ENCODE results near the gene TNS3. TPM values are rescaled to one million over a fixed set of nuclear protein-coding genes. Genes with fewer than 3 reads are reported as not detected.
A peak's percentile ranks its signal among the peaks of the same experiment; 100 is the strongest.

Gene TNS3
- total and polyA plus RNA-seq, 10 of the 15 experiments (the other 5 are each of a cell fraction or from before 2014, with no cell fraction given), result 0.27 to 2.7 (median 0.79) TPM

- BruUV-seq (replicated peaks), result no TSS peak
- no peak overlapping the region for H2AFZ ChIP-seq (ENCODE audit: control insufficient read depth, low read depth, low read length)
- RAD21 ChIA-PET (ENCODE audit: unreplicated experiment), result no interaction called here
- SMC1A ChIA-PET (ENCODE audit: uncharacterized antibody, unreplicated experiment), result no interaction called here
- POLR2A ChIA-PET, result no interaction called here
- 48% methylated on average over 11 of the region's 11 CpGs for WGBS (ENCODE audit: insufficient coverage, insufficient replicate concordance, low lambda C conversion rate, missing lambda C conversion rate)
- FAIRE-seq, result no peak
- in situ Hi-C loops (cut with MboI) (no loop called here), intact Hi-C loops (cut with micrococcal nuclease; ENCODE audit: unreplicated experiment) (no loop called here)
- H3K4me1 ChIP-seq (ENCODE audit: control insufficient read depth, insufficient read depth, low read length), result no peaks in the 10 kb centered on the region
- CTCF ChIA-PET, result no interaction called here
- H3K27ac ChIP-seq (ENCODE audit: control insufficient read depth, insufficient read depth), result no peak overlapping the region
- H3K4me3 ChIP-seq, result no peak overlapping the region
- H4K20me1 ChIP-seq (ENCODE audit: control insufficient read depth, insufficient read depth), result no peaks in the 10 kb centered on the region
- TF ChIP-seq MYC (IDR thresholded peaks at IDR 0.05; ENCODE audit: insufficient read depth, insufficient read length, insufficient replicate concordance, low read length, severe bottlenecking) (no peak), MYB (IDR thresholded peaks at IDR 0.05; ENCODE audit: borderline replicate concordance, low read depth, low read length) (no peak), RFX5 (IDR thresholded peaks at IDR 0.05; ENCODE audit: low read depth, low read length) (no peak), NR2C1 (IDR thresholded peaks at IDR 0.05) (no peak), RAD51 (IDR thresholded peaks at IDR 0.05) (no peak), CREM (IDR thresholded peaks at IDR 0.05; ENCODE audit: low read depth) (no peak), SMC3 (IDR thresholded peaks at IDR 0.05; ENCODE audit: borderline replicate concordance, low read length) (no peak)
- H3K79me2 ChIP-seq (ENCODE audit: control insufficient read depth, insufficient read depth, low read length), result no peaks in the 10 kb centered on the region
- H3K27me3 ChIP-seq (replicated peaks in 1 of 2; ENCODE audit: control insufficient read depth in 2 of 2, insufficient read depth in 2 of 2, low read length in 1 of 2), result no peaks in the 10 kb centered on the region
- no peak overlapping the region for H3K9ac ChIP-seq (ENCODE audit: control insufficient read depth, insufficient read depth, low read length)
- no peak for ATAC-seq
- H3K9me3 ChIP-seq (replicated peaks; ENCODE audit: control insufficient read depth, insufficient read depth, low read length), result no peaks in the 10 kb centered on the region
- no peak for DNase-seq (ENCODE audit: low read depth, low spot score)
- no peaks in the 10 kb centered on the region for H3K36me3 ChIP-seq (ENCODE audit: control insufficient read depth in 2 of 2, insufficient read depth in 2 of 2, low read length in 1 of 2)
- no peak overlapping the region for H3K4me2 ChIP-seq (ENCODE audit: control insufficient read depth, insufficient read depth)
These were observed 161.7 kb downstream of the TNS3 start for GRCh38 chr7:47420122-47420780.

DNA sequence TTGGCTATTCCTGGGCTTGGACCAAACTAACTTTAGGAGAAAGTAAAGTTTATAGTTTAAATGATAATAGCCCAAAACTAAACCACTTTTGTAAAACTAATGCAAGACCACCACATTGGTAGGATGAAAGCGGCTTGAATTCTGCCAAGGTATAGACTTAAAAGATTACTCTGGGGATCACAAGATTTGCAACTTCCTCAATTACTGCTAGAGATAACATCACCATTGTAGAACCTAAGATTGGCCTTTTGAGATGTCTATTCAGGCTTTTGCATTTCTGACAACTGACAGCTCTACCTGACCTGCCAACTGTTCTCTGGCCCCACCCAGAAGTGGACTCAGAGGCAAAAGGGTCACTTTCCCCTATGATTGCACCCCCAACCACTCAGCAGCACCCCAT lies 162.4 kb downstream of the TNS3 start:
- WGBS (ENCODE audit: insufficient coverage, insufficient replicate concordance, low lambda C conversion rate, missing lambda C conversion rate), result 39% methylated on average over 1 of the region's 1 CpG
- no peaks in the 10 kb centered on the region for H3K4me1 ChIP-seq (ENCODE audit: control insufficient read depth, insufficient read depth, low read length)
- POLR2A ChIA-PET, result no interaction called here

More for the DNA sequence above, 162.4 kb downstream of the TNS3 start:
- Histone ChIP-seq H2AFZ (ENCODE audit: control insufficient read depth, low read depth, low read length) (no peak overlapping the region), H3K36me3 (ENCODE audit: control insufficient read depth in 2 of 2, insufficient read depth in 2 of 2, low read length in 1 of 2) (no peaks in the 10 kb centered on the region), H3K9me3 (replicated peaks; ENCODE audit: control insufficient read depth, insufficient read depth, low read length) (no peaks in the 10 kb centered on the region), H3K4me2 (ENCODE audit: control insufficient read depth, insufficient read depth) (no peak overlapping the region), H4K20me1 (ENCODE audit: control insufficient read depth, insufficient read depth) (no peaks in the 10 kb centered on the region), H3K79me2 (ENCODE audit: control insufficient read depth, insufficient read depth, low read length) (no peaks in the 10 kb centered on the region), H3K27ac (ENCODE audit: control insufficient read depth, insufficient read depth) (no peak overlapping the region), H3K4me3 (no peak overlapping the region), H3K9ac (ENCODE audit: control insufficient read depth, insufficient read depth, low read length) (no peak overlapping the region), H3K27me3 (replicated peaks in 1 of 2; ENCODE audit: control insufficient read depth in 2 of 2, insufficient read depth in 2 of 2, low read length in 1 of 2) (no peaks in the 10 kb centered on the region)
- SMC1A ChIA-PET (ENCODE audit: uncharacterized antibody, unreplicated experiment), result interaction anchor here (1.9 kb wide), 1 partner anchor 15 kb away, joined by 3 read pairs; no protein-coding TSS in a partner anchor
- BruUV-seq (replicated peaks), result no TSS peak
- CTCF ChIA-PET, result interaction anchor here (0.7 kb wide), 1 partner anchor 905 kb away, joined by 3 read pairs; no protein-coding TSS in a partner anchor
- in situ Hi-C loops (cut with MboI) (no loop called here), intact Hi-C loops (cut with micrococcal nuclease; ENCODE audit: unreplicated experiment) (no loop called here)
- peak; percentile 7 for FAIRE-seq
- TF ChIP-seq SRF (IDR thresholded peaks at IDR 0.05; ENCODE audit: low read depth in 2 of 2, low read length in 2 of 2) (no peak), MYC (IDR thresholded peaks at IDR 0.05; ENCODE audit: insufficient read depth, insufficient read length, insufficient replicate concordance, low read length, severe bottlenecking) (no peak), SMAD5 (IDR thresholded peaks at IDR 0.05; ENCODE audit: low read depth) (no peak), POLR2A (IDR thresholded peaks at IDR 0.05; ENCODE audit: low read depth, low read length) (no peak), ZNF274 (IDR thresholded peaks at IDR 0.05; ENCODE audit: insufficient read depth, insufficient read length) (no peak), CHD1 (IDR thresholded peaks at IDR 0.05; ENCODE audit: low read depth, low read length) (no peak), EGR1 (IDR thresholded peaks at IDR 0.05; ENCODE audit: borderline replicate concordance in 1 of 2, low read depth in 2 of 2, low read length in 2 of 2) (no peak), IRF4 (IDR thresholded peaks at IDR 0.05; ENCODE audit: low read depth, low read length) (no peak)
- TF ChIP-seq, protein P1, sequence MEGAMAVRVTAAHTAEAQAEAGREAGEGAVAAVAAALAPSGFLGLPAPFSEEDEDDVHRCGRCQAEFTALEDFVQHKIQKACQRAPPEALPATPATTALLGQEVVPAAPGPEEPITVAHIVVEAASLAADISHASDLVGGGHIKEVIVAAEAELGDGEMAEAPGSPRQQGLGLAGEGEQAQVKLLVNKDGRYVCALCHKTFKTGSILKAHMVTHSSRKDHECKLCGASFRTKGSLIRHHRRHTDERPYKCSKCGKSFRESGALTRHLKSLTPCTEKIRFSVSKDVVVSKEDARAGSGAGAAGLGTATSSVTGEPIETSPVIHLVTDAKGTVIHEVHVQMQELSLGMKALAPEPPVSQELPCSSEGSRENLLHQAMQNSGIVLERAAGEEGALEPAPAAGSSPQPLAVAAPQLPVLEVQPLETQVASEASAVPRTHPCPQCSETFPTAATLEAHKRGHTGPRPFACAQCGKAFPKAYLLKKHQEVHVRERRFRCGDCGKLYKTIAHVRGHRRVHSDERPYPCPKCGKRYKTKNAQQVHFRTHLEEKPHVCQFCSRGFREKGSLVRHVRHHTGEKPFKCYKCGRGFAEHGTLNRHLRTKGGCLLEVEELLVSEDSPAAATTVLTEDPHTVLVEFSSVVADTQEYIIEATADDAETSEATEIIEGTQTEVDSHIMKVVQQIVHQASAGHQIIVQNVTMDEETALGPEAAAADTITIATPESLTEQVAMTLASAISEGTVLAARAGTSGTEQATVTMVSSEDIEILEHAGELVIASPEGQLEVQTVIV (IDR thresholded peaks at IDR 0.05; ENCODE audit: borderline replicate concordance, partially characterized antibody), result no peak
- DNase-seq (ENCODE audit: low read depth, low spot score), result no peak
- no peak for ATAC-seq
- RAD21 ChIA-PET (ENCODE audit: unreplicated experiment), result no interaction called here

Data from GM12878 (cell line).